Left forelimb (tissue), 1 donor: Measurements from ENCODE around the gene GPT2.
"Not testable (repeated sequence)": the region's sequence is repeated elsewhere in the genome, so short reads cannot be mapped to it uniquely, and the experiment has no call there.

Experiments
- DNase-seq: peaks from one replicate; pipeline ENCODE4 v3.0.0-alpha.2; 2018; ENCODE audit warnings: low spot score

Gene GPT2

DNA sequence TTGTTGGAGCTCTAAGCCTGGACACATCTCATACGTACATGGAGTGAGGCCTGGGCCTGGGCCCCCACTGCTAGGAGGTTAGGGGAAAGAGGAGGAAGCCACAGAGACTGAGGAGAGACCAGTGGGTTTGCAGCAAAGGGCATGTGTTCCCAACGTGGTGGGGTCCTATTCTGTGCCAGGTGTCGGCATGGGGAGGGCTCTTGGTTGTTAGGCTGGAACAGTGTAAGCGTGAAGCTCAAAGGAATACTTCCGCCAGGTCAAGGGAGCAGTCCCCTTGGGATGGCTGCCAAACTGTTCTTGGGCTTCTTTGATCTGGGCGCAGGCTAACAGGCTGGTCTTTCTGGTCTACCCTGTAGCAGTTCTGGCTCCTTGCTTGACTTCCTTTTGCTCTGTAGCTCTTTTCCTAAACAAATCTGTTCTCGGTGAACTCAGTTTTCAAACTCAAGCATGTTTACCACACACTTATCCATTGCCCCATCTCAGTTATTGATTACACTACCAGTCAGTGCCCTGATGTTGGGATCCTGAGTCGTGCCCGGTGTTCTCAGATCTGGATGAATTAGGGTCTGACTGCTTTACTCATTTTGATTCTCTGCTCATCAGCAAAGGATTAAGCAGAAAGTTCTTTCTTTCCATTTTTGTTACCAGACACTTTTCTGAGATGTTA lies 36.4 kb downstream of the GPT2 start:
- DNase-seq: no peak

DNA sequence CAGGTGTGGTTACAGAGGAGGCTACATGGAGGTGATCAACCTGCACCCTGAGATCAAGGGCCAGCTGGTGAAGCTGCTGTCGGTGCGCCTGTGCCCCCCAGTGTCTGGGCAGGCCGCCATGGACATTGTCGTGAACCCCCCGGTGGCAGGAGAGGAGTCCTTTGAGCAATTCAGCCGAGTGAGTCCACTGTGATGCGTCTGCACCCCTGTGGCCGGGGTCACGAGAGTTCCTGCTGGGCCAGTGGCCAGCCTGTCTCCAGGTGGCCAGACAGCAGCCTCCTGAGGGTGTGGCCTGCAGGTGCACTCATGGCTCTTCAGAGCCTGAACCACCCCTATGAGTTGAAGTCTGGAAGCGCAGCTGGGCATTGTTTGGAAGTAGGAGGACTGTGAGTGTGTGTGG lies 38.1 kb downstream of the GPT2 start:
- no peak for DNase-seq

DNA sequence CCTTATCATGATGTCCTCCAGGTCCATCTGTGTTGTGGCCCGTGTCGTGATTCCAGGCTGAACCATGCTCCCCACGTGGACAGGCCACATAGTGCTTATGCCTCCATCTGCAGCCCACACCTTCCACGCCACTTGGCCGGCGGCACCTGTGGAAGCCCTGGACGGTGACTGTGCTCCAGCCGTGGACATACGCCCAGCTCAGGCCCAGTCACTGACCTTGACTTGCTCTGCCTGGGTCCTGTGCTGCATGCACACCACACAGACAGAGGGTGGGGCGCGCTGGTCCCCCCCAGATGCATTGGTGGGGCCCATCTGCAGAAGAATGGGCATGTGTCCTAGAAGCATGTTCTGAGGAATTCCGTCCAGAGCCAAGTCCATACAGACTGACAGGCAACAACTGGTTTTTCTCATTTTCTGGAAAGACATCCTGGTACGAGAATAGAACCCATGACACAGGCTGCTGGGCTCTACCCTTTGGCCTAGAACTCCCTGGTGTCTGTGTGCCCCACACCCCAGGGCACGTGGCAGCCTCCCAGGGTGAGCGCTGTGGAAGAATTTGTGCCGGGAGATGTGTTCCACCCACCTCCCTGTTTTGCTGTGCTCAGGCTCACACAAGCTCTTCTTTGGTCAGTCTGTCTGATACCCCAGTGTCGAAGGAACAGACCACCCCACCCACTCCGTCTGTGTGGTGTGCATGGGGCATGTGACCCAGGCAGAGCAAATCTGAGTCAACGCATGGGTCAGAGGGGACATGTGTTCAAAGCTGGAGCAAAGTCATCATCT lies 39.5 kb downstream of the GPT2 start:
- DNase-seq: no peak

DNA sequence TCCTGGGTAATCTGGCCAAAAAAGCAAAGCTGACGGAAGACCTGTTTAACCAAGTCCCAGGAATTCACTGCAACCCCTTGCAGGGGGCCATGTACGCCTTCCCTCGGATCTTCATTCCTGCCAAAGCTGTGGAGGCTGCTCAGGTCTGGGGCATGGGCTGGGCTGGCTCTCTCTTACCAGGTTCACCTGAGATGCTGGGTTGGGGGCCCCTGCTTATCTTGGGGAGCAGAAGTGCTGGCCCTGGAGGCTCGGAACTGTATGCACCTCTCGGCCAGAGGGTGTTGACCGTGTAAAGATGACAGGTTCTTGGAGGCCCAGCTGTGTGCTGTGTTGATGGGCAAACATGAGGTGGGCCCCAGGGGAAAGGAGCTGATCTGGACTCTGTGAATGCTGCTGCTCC lies 40.2 kb downstream of the GPT2 start:
- no peak for DNase-seq

DNA sequence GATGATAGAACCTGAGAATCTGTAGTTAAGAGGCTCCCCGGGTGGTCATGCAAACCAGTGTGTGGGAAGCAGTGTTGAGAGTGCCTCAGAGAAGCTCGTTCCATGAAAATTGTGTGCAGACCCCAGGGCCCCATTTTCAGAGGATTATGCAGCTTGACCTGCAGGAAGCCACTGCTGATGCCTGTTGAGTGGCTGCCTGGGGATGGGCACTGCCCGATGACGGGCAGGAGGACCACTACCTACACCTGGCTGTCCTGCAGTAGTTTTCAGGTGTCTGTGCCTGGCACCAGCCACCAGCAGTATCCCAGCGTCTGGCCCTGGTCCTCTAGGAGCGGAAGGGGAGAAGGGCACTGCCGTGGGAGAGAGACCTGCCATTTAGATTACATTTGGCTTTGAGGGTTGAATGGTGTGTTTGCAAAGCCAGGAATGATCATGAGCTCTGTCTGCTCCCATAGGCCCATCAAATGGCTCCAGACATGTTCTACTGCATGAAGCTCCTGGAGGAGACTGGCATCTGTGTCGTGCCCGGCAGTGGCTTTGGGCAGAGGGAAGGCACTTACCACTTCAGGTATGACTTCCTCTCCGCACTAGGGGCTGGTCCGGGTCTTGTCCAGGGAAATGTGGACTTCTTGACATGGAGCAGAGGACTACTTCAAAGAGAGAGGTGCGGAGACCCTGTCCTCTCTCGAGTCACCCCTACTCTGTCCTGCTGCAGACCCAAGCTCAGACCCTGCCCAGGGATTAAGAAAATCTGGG lies 42.5 kb downstream of the GPT2 start:
- no peak for DNase-seq

DNA sequence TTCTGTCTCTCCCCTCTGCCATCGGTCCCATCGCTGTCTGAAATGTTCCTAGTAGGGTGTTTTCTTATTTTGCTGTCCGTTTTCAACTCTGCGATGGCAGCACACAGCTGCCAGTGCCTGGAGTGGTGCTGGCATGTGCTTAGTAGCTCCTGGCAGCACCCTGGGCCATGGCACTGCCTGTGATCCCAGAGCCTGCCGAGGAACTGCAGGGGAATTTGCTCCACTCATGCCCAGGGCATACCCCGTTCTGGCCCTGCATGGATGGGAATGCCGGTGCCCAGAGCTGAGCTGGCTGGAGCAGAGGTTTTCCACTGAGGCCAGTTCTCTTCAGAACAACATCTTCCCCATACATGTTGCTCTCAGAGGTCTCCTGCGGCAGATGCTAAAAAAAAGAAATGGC lies 43.1 kb downstream of the GPT2 start:
- no peak for DNase-seq

DNA sequence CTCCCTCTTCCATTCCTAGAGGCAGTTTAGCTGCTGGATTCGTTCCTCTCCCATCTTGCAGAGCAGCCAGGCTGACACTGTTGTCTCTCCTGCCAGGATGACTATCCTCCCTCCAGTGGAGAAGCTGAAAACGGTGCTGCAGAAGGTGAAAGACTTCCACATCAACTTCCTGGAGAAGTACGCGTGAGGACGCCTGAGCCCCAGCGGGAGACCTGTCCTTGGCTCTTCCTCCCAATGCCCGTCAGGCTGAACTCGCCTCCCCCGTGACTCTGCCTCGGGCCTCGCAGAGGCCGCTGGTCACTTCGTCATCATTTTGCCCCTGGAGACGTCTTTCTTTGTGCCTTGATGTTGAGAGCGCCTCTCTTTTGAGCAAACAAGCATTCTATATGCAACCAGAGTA lies 44.6 kb downstream of the GPT2 start:
- DNase-seq: no peak

DNA sequence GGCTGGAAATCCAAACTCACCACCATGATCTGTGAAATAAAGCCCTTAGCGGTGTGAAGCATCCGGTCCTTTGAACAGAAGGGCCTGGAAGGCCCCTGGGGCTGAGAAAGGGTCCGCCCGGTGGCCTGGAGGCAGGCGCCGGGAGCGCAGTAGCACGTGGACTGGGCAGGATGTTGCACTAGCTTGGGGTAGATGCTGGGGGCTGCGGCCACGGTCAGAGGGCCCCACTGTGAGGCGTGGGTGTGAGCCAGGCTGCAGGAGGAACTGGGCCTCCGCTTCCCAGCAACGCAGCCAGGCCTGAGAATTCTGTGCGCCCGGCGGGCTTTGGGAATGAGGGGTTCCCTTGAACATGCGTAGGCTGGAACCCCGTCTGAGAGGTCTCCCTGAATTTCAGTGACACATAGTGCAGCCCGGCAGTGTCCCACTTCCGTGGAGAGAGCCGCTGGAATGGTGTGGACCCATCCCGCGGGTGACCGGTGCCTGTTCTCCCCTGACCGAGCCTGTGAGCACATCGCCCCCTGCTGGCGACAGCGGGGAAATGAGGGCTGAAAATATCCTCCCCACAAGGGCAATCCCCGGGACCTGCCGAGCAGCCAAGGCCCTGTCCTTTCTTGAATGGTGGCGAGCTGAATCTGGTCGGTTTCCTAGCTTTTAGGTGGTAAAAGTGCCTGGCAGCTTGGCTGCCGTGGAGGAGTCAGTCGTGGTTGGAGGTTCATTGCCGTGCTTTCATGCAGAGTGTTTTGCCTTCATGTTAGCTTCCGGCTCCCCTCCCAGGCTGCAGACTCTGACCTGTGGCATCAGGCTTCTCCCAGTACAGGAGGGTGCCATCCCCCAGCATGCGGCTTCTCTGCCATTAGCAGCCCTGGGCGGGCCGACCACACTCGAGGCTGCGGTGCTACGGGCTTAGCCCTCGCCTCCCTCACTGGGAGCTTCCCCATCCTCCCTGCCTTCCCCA lies 45.5 kb downstream of the GPT2 start:
- DNase-seq: no peak

DNA sequence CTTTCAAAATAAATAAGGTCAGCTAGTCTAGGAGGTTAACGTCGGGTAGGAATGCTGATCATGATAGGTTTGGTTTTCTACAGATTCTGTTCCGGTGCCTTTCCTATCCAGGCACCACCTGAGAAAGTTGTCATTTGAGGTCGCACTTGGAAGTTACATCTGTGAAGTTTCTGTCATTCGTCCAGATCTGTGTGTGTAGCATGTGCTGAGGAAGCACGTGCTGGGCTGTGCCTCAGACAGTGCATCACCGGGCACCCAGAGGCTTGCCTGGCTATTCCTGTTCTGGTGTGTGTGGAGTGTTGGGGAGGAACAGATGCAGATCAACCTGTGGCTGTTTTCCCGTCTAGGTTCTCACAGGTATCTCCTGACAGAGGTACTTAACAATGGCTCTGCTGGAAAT lies 46.7 kb downstream of the GPT2 start:
- no peak for DNase-seq

DNA sequence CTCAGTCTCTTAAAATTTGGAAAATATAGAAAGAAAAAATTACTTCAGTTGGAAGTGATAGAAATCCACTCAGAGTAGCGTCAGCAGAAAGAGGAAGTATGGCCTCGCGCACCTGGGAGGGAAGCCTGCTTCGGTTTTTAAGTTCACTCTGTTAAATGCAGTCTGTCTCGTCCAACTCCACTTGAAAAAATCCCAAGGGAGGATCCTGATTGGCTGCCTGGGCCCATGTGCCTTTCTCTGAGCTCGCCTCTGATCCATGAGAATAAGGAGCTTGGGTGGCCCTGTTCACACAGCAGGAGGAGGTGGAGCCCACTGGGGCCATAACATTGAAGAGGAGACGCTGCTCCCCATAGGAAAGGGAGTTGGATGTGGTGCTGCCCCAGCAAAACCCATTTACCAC lies 48.6 kb downstream of the GPT2 start:
- DNase-seq: no peak

DNA sequence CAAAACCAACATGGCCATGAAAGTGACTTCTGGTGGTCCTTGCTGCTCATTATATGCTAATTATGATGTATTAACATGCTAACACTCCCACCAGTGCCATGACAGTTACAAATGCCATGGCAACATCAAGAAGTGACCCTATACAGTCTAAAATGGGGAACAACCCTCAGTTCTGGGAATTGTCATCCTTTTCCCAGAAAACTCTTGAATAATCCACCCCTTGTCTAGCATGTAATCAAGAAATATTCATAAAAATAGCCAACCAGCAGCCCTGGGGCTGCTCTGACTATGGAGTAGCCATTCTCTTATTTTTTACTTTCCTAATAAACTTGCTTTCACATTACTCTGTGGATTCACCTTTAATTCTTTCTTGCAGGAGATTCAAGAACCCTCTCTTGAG lies 53.4 kb downstream of the GPT2 start:
- no peak for DNase-seq

DNA sequence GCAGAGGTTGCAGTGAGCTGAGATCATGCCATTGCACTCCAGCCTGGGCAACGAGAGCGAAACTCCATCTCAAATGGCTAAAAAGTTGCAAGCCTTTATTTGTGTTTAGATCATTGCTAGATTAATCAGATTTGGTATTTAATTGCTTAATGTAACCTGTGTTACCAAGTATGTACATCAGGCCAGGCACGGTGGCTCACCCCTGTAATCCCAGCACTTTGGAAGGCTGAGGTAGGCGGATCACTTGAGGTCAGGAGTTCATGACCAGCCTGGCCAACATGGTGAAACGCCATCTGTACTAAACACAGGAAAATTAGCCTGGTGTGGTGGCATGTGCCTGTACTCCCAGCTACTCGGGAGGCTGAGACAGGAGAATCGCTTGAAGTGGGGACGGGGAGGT lies 60.6 kb downstream of the GPT2 start:
- DNase-seq: not testable (repeated sequence)

DNA sequence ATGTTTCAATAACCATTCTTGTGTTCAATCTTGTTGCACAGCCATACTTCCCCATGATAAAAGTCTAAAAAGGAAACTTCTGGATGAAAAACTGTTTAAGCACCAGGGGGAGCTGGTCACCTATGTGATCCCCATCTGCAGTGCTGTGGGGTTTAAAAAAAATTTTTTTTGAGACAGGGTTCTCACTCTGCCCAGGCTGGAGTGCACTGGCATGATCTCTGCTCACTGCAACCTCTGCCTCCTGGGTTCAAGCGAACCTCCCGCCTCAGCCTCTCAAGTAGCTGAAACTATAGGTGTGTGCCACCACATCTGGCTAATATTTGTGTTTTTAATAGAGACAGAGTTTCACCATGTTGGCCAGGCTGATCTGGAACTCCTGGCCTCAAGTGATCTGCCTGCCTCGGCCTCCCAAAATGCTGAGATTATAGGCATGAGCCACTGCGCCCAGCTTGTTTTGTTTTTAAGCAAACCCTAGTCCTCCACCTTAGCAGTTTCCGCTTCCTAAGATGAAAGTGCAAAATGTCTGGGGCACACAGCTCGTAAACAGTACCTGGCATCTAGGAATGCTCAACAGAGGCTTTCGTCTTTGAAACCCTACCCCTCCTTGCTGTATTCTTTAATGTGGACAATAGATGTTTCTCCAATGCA lies 63.9 kb downstream of the GPT2 start:
- no peak for DNase-seq

DNA sequence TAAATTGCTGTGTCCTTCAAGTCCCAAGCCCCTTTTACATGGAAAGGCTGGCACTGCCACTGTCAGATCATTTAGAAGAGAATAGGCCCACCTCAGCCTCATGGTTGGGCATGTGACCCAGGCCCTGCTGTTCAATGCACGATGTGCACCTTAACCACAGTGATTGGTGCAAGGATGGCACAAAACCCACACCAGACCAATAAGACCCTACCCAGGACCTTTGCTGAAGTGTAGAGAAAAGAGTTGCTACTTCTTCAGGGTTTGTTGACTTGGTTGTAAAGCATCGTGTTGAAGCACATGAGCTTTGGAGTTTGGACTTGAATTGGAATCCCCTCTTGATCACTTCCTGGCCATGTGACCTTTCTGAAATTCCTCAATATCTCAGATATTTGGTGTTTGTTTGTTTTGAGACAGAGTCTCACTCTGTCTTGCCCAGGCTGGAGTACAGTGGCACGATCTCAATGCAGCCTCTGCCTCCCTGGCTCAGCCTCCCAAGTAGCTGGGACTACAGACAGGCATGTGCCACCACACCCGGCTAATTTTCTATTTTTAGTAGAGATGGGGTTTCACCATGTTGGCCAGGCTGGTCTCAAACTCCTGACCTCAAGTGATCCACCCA lies 64.5 kb downstream of the GPT2 start:
- DNase-seq: no peak

DNA sequence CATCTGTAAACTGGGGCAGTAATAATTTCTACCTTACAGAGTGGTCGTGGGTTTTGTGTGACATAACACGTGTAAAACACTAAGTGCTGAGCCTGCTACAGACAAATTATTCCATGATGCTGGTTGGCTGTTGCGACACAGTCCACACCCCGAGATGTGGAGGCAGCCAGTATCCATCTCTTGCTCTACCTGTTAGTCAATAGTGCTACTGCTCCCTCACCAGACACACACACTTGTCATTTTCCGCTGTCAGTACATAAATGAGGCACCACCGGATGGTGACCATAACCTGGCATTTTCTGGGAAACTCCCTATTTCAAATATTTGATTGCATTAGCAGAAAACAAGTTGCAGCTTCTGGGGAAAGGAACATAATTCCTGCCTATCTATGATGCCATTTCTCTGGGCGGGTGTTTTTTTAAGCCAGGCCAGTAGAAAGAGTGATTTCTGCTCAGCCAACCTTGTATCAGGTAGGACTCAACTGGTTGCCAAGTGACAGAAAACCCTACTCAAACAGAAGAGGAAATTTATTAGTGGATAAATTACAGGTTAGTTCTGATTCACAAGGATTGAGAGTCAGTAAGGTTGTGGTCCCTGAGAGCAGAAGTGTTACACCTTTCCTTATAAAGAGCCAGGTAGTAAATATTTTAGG lies 65.2 kb downstream of the GPT2 start:
- DNase-seq: no peak

DNA sequence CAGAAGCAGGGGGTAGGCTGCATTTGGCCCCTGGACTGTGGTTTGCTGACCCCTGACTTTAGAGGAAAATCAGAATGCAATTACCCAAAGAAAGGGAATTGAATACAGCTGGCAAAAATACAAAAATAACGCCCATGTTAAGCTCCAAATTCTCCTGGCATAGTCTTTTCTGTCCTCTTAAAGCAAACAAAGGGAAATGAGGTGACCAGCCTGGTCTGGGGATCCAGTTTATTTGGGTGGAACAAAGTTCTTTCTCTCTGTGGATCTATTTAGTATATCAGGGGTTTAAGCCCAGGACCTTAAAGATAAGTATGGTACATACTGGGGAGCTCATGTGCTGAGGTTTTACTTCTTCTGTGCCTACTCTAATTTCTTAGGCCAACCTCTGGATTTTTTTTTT lies 65.8 kb downstream of the GPT2 start:
- no peak for DNase-seq

DNA sequence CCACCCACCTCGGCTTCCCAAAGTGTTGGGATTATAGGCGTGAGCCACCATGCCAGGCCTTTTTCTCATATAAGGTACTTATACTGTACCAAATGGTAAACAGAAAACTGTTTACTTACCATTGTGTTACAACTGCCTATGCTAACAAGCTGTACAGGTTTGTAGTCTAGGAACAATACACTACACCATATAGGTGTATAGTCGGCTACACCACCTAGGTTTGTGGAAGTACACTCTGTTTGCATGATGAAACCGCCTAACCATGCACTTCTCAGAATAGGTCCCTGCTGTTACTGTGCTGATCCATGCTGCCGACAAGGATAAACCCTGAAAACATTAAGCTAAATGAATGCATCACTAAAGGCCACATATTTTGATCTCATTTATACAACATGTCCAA lies 70.4 kb downstream of the GPT2 start:
- DNase-seq: no peak

DNA sequence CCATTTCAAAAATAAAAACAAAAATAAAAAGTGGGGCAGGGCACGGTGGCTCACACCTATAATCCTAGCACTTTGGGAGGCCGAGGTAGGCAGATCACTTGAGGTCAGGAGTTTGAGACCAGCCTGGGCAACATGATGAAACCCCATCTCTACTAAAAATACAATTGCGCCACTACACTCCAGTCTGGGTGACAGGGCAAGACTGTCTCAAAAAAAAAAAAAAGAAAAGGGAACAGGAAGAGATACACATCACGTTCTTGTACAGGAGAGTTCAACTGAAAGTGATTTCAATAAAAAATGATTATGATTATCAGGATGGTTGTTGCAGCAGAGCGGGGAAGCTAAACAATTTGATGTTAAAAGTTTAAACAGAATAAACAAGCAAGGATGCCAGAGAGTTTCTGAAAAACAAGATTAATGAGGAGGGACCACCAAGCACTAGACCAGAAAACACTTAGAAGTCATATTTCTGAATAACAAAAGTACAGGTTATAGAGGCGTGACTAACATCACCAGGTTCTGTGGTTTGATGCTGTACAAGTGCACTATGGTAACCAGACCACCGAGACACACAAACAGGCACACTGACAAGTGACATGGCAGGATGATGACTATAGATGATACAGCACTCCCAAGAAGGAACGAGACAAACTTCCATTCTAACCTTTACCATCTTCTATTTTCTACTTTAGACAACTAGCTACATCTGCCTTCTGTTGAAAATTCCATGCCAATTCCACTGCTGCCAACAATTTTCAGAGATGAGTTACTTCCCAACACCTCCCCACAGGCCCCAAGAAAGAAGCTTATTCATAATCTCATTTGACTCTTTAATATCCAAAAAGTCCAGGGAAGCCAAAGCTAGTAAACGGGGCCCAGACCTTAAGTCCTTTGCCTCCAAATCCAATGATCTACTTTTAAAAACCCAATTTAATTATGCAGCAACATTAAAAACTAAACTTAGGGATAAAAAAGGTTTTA lies 77.5 kb downstream of the GPT2 start:
- no peak for DNase-seq

DNA sequence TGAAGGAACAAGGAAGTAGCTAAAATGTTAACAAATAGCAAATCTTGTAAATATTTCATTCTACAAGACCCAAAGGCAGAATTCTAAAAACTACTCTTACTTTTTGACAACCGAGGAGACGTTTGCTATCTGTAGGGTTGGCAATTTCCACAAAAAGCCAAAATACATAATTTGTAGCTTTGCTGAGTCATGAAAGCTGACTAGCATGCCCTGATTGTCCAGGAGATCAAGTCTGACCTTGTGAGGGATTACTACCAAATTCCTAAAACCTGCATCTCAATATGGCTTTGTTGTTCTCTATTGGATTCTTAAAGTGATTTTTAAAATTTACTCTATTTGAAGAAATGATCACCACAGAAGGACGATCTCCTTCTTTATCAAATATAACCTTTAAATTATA lies 78.5 kb downstream of the GPT2 start:
- DNase-seq: no peak
